GM21447 (cell line): Measurements from ENCODE around the gene SIPA1L2.
"Not testable (repeated sequence)": the region's sequence is repeated elsewhere in the genome, so short reads cannot be mapped to it uniquely, and the experiment has no call there.

Experiments
- ATAC-seq: cut with Tn5 transposase; IDR thresholded peaks from one replicate; pipeline ENCODE4 v1.9.1; 2021; ENCODE audit not compliant: unreplicated experiment

SIPA1L2 gene

DNA sequence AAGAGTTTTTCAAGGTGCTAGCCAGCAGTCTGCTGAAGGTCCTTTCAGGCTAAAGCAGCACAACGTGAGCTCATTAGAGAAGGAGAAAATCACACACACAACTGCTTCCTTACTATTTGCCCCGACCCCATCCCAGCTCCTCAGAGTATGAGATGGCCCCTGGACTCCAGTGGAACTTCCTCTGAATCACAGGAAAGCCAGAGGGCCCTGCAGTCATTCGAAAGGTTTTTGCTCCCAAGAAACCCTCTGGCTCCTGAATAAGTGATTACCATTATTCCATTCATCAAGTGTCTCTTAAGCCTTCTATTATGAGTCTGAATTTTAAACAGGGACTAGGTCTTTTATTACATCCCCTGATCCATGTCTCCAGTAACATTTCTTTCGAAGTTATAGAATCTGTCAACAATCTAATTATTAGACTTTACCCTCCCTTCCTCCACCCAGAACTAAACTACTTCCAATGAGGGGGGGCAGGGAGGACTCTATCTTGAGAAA lies 14.6 kb downstream of the SIPA1L2 start:
- ATAC-seq: no peak

DNA sequence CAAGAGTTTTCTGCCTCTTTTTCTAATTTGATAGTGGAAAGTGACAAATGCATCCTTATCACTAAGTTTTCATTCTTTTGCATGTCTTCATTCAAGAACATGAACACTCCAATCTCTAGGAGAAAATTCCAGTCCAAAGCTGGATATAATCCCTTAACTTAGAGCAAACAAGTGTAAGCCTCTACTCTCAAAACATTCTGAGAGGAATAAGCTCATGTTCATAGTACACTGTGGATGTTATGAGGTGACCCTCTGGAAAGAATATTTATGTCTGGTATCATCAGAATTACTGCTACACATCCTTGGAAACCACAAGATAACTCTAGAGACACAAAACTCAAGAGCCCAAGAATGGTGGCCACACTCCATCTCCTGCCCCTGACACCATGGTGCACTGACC lies 15.1 kb downstream of the SIPA1L2 start:
- no peak for ATAC-seq

- ATAC-seq: no peak
Observed at GRCh38 chr1:232613752-232614381, 16.1 kb downstream of the SIPA1L2 start.

- ATAC-seq: not testable (repeated sequence)
Observed at GRCh38 chr1:232612836-232613235, 17.1 kb downstream of the SIPA1L2 start.

DNA sequence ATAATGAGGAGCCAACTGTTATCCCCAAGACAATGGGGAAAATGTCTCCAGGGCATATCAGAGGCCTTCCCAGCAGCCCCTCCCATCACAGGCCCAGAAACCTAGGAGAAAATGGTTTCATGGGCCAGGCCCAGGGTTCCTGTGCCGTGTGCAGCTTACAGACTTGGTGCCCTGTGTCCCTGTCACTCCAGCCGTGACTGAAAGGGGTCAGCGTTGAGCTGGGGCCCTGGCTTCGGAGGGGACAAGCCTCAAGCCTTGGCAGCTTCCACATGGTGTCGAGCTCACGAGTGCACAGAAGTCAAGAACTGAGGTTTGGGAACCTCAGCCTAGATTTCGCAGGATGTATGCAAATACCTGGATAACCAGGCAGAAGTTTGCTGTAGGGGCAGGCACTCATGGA lies 18.1 kb downstream of the SIPA1L2 start:
- no peak for ATAC-seq

- not testable (repeated sequence) for ATAC-seq
Observed at GRCh38 chr1:232610902-232611745, 18.8 kb downstream of the SIPA1L2 start.

- no peak for ATAC-seq
Observed at GRCh38 chr1:232610192-232610901, 19.6 kb downstream of the SIPA1L2 start.

GRCh38 chr1:232608427-232608826 lies 21.5 kb downstream of the SIPA1L2 start:
- no peak for ATAC-seq

DNA sequence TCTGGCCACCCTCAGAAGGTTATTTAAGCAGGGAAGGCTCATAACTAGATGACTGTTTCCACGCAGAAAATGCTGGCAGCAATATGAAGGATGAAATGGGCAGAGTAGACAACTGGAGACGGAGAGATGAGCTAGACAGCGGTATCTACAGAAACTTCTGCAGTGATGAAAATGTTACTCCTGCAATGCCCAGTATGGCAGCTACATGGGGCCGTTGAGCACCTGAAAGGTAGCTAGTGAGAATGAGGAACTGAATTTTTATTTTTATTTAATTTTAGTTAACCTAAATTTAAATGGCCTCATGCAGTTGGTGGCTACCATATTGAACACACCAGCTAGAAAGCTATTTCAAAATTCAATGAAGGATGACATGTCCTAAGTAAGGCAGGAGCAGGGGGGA lies 27.3 kb downstream of the SIPA1L2 start:
- no peak for ATAC-seq

DNA sequence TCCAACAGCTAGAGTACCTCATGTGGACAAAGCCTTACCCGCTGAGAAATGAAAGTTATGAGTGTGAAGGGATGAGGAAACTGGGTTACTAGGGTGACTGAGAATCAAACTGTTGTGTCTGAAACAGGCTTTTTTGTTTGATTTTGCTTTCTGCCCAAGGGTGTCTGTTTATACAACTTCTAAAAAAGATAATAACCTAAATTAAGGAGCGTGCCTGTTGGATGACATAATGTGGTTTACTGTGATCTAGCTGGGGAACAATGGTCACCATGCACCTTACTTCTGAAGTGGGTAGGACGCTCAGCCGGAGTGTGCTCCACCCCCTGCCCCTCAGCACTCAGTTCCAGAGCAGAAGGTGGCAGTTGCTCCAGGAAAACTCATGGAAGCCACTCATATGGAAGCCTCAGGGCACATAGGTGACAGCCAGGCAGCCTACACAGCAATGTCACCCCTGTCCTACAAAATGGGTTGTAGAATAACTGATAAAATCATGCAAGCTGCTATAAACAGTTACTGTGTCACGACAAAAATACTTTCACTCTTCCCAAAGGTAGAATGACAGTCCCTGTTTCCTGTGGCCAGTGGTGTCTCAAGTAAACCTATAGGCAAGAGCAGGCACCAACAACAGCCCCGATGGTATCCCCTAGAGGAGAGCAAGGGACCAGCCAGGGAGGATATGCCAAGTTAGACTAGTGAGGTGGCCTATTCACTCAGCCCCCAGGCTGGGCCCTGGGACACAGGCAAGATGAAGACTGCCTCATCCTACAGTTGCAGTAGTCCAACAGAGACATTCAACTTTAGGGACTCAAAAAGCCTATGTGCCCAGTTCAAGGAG lies 29.3 kb downstream of the SIPA1L2 start:
- ATAC-seq: peak; percentile 30

GRCh38 chr1:232599178-232600041 lies 30.5 kb downstream of the SIPA1L2 start:
- ATAC-seq: peak; percentile 55

DNA sequence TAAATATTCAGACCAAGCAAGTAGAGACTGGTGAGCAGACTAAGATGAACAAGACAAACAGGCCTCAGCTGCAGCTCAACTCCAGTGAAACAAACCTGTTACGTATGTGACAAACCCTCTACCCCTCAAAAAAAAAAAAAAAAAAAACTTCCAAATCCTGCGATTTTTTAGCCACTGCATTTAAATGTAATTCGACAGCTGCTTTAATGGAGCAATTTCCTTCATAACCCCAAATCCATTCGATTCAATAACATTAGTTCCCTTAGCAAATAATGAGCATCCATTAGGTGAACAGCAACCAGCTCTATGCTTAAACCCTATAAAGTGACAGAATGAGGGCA lies 31.1 kb downstream of the SIPA1L2 start:
- ATAC-seq: no peak

DNA sequence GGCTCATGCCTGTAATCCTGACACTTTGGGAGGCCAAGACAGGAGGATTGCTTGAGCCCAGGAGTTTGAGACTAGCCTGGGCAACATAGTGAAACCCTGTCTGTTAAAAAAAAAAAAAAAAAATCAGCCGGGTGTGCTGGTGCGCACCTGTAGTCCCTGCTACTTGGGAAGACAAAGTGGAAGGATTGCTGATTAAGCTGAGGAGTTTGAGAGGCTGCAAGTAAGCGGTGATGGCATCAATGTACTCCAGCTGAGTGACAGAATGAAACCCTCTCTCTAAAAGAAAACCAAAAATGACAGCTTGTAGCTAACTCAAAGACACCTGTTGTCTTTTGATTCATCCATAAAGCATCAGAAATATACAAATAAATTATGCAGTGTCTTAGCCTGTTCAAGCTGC lies 31.8 kb downstream of the SIPA1L2 start:
- ATAC-seq: no peak

GRCh38 chr1:232597721-232598120 lies 32.2 kb downstream of the SIPA1L2 start:
- peak; percentile 62 for ATAC-seq

- peak; percentile 40 for ATAC-seq
Observed at GRCh38 chr1:232596666-232597303, 33.1 kb downstream of the SIPA1L2 start.

DNA sequence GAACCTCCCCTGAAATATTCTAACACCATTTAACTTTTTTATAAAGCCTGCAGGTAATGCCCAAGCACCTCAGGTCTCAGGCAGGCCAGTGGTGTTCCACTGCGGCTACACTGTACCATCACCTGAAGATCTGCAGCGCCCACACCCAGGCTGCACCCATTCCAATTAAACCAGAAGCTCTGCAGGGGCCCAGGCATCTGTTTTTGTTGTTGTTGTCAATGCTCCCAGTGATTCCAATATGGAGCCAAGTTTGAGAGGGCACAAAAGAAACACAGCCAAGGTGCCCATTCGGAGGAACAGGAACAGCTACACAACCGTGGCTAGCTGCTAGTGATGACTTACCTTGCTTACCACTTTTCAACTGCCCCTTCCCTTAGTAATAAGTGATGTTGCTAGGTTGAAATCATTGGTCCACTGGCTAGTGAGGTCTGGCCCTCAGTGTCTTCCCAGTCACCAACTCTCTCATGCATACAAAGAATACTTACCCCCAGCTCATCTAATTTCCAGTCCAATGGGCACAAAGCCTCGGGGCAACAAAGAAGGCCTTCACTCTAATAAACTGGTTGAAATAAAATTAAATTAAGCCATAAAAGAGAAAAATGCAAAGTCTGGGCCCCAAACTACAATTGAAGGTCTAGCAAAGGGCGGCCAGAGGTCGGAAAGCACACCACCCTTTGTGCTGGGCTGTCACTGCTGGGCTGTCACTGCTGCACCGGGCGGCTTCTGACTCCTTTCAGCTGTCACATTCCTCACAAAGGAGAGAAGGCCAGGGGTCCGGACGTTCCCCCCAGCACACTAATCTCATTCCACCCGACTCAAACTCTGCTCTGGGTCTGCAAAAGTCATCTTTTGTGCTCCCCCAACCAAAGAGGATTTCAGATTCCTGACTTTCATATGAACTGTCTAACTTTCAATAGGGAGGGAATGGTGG lies 34.9 kb downstream of the SIPA1L2 start:
- ATAC-seq: no peak

DNA sequence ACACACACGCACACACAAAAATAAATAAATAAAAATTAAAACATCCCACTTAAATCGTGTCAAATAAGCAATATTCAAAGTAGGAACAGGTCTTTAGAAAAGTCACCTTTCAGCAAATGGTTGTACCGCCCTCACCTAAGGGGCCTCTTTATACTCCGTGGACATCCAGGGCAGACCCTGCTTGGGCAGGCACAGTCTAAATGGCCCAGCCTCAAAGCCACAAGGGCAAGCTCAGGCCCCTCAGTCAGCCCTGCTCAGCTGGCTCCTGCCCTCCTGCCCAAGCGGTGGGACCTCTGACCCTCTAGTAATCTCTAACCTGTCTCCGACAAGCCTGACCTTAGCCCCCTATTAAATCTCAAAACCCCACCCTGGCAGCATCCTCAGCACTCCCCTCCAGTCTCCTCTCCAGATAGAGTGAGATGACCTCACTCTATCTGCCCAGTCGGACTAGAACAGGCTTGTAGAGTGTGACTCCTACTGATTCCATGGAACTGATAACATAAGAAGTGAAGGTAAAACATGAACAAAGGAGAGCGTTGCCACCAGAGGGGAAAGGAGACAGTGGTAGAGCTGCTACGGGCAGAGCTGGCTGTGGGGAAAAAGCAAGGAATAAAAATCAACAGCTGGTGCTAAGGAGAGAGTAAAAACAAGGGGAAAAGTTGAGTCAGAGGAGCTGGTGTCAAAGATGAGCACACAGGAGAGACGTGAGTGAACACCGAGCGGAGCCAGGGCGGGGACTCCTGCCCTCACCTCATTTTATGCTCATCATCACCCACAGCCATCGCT lies 36.0 kb downstream of the SIPA1L2 start:
- ATAC-seq: no peak

DNA sequence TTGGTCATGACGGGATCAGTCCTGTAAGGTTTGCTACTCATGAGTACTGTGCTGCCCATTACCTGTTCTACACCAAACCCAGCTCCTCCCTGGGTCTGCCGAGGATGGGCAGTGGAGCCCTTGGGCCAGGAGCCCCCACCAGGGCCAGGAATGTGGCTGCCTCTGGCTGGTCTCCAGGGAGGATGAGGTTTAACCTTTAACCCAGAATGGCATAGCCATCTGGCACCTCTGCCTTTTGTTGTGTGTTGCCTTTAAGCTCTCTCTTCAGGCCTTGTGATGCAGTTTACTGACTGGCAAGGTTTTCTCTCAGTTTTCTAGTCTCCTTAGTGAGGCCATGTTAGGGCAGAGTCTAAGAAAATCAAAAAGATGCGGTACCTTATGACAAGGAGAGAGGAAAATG lies 38.6 kb downstream of the SIPA1L2 start:
- no peak for ATAC-seq
